ENCODE data around the gene ROR2.

ROR2 gene

GRCh38 chr9:91724068-91724440 is 226.0 kb downstream of the ROR2 start:
- TF ChIP-seq POU2F2 (IDR thresholded peaks at IDR 0.05; ENCODE audit: low read depth, low read length) = no peak
- TF ChIP-seq PAX5 (IDR thresholded peaks at IDR 0.05; ENCODE audit: insufficient read depth, low read length, severe bottlenecking) = no peak
- TF ChIP-seq SPI1 (IDR thresholded peaks at IDR 0.05; ENCODE audit: low read depth, low read length) = no peak
- no peak for TF ChIP-seq TAF1 (IDR thresholded peaks at IDR 0.05; ENCODE audit: low read depth, low read length)
- no peak for TF ChIP-seq POLR2A (IDR thresholded peaks at IDR 0.05; ENCODE audit: low read depth, low read length)
- no peak for TF ChIP-seq POLR2AphosphoS5 (IDR thresholded peaks at IDR 0.05; ENCODE audit: low read depth, low read length)
- no peak for DNase-seq (ENCODE audit: insufficient read length, low spot score)

DNA sequence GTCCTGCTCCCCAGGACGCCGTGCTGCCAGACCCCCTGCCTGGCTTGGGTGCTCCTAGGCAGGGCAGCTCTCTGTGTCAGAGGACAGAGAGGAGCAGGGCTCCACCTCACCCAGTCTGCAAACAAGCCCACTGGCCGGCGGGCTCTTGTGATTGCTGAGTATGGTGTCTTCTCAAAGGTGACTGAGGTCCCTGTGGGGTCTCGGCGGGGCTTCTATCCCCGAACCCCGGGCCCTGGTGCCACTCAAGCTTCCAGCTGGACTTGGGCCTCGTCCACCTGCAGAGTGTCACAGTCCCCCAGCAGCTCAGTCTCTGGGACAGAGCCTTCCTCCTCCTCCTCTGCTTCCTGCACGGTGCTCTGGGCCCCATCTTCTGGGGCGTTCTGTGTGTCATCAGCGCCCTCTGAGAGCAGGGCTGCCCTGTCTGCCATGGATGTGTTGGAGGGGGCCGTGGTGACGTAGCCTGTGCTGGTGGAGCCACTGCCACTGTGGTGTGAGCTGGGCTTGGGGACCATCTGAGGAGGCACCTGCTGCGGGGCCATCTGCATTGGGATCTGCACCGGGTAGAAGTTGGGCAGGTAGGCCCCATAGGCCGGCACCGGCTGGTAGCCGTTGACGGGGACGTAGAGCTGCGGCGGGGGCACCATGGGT is 226.5 kb downstream of the ROR2 start:
- TF ChIP-seq PAX5 (IDR thresholded peaks at IDR 0.05; ENCODE audit: insufficient read depth, low read length, severe bottlenecking) = no peak
- no peak for TF ChIP-seq POU2F2 (IDR thresholded peaks at IDR 0.05; ENCODE audit: low read depth, low read length)
- no peak for TF ChIP-seq SPI1 (IDR thresholded peaks at IDR 0.05; ENCODE audit: low read depth, low read length)
- TF ChIP-seq POLR2A (IDR thresholded peaks at IDR 0.05; ENCODE audit: low read depth, low read length) = no peak
- TF ChIP-seq TAF1 (IDR thresholded peaks at IDR 0.05; ENCODE audit: low read depth, low read length) = no peak
- TF ChIP-seq POLR2AphosphoS5 (IDR thresholded peaks at IDR 0.05; ENCODE audit: low read depth, low read length) = no peak
- no peak for DNase-seq (ENCODE audit: insufficient read length, low spot score)
- FAIRE-seq = no peak

More at GRCh38 chr9:91724068-91724440, 226.0 kb downstream of the ROR2 start:
- FAIRE-seq = no peak

GRCh38 chr9:91720751-91721705 is 229.0 kb downstream of the ROR2 start:
- TF ChIP-seq POU2F2 (IDR thresholded peaks at IDR 0.05; ENCODE audit: low read depth, low read length) (no peak), TAF1 (IDR thresholded peaks at IDR 0.05; ENCODE audit: low read depth, low read length) (no peak), POLR2A (IDR thresholded peaks at IDR 0.05; ENCODE audit: low read depth, low read length) (no peak)
- peak; percentile 51 for FAIRE-seq

DNA sequence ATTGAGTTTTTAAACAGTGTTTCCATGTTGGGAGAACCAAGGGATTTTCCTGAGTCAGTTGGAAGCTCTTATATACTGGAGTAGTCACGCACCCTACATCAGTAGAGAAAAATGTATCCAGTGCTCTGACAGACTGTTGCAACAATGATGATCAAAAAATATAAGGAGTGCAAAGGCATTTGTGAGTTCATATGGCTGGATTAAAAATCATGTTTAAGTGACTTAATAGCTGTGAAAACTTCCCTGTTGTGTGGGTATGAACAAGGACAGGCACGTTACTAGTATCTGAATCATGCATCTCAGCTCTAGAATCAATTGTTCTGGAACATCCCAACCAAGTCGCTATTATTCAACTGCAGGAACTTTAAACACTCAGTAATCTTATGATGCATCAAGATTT is 229.7 kb downstream of the ROR2 start:
- FAIRE-seq (no peak), DNase-seq (ENCODE audit: insufficient read length, low spot score) (no peak)
- no peak for TF ChIP-seq POLR2AphosphoS5 (IDR thresholded peaks at IDR 0.05; ENCODE audit: low read depth, low read length)
- TF ChIP-seq SPI1 (IDR thresholded peaks at IDR 0.05; ENCODE audit: low read depth, low read length) = no peak
- no peak for TF ChIP-seq TAF1 (IDR thresholded peaks at IDR 0.05; ENCODE audit: low read depth, low read length)
- TF ChIP-seq POLR2A (IDR thresholded peaks at IDR 0.05; ENCODE audit: low read depth, low read length) = no peak
- TF ChIP-seq PAX5 (IDR thresholded peaks at IDR 0.05; ENCODE audit: insufficient read depth, low read length, severe bottlenecking) = no peak
- TF ChIP-seq POU2F2 (IDR thresholded peaks at IDR 0.05; ENCODE audit: low read depth, low read length) = no peak

More at GRCh38 chr9:91720751-91721705, 229.0 kb downstream of the ROR2 start:
- peak; percentile 53 for DNase-seq (ENCODE audit: insufficient read length, low spot score)

- no peak for FAIRE-seq
- TF ChIP-seq POLR2A (IDR thresholded peaks at IDR 0.05; ENCODE audit: low read depth, low read length) (no peak), TAF1 (IDR thresholded peaks at IDR 0.05; ENCODE audit: low read depth, low read length) (no peak), POU2F2 (IDR thresholded peaks at IDR 0.05; ENCODE audit: low read depth, low read length) (no peak), PAX5 (IDR thresholded peaks at IDR 0.05; ENCODE audit: insufficient read depth, low read length, severe bottlenecking) (no peak), SPI1 (IDR thresholded peaks at IDR 0.05; ENCODE audit: low read depth, low read length) (no peak), POLR2AphosphoS5 (IDR thresholded peaks at IDR 0.05; ENCODE audit: low read depth, low read length) (no peak)
- DNase-seq (ENCODE audit: insufficient read length, low spot score) = no peak
Observed at GRCh38 chr9:91718071-91718470, 232.0 kb downstream of the ROR2 start.

DNA sequence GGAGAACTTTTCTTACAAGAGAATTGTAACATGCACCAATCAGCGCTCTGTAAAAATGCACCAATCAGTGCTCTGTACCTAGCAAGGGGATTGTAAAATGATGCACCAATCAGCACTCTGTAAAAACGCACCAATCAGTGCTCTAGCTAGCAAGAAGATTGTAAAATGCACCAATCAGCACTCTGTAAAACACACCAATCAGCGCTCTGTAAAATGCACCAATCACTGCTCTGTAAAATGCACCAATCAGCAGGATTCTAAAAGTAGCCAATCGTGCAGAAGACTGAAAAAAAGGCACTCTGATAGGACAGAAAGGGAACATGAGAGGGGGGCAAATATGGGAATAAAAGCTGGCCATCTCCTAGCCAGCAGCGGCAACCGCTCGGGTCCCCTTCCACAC is 233.2 kb downstream of the ROR2 start:
- no peak for DNase-seq (ENCODE audit: insufficient read length, low spot score)
- FAIRE-seq = no peak
- TF ChIP-seq TAF1 (IDR thresholded peaks at IDR 0.05; ENCODE audit: low read depth, low read length) = no peak

DNA sequence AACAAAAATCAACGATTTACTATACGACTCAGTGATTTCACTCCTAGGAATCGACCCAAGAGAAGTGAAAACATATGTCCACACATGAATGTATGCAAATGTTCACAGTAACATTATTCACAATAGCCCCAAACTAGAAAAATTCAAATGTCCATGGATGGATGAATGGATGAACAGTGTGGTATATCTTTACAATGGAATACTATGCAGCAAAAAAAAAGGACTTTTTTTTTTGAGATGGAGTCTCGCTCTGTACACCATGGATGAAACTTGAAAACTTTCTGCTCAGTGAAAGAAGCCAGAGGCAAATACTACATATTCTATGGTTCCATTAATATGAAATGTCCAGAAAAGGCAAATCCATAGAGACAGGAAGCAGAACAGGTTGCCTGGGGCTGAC is 233.8 kb downstream of the ROR2 start:
- DNase-seq (ENCODE audit: insufficient read length, low spot score) = no peak
- FAIRE-seq = no peak
- TF ChIP-seq POLR2AphosphoS5 (IDR thresholded peaks at IDR 0.05; ENCODE audit: low read depth, low read length) = no peak
- TF ChIP-seq PAX5 (IDR thresholded peaks at IDR 0.05; ENCODE audit: insufficient read depth, low read length, severe bottlenecking) = no peak
- TF ChIP-seq SPI1 (IDR thresholded peaks at IDR 0.05; ENCODE audit: low read depth, low read length) = no peak
- no peak for TF ChIP-seq POU2F2 (IDR thresholded peaks at IDR 0.05; ENCODE audit: low read depth, low read length)
- no peak for TF ChIP-seq POLR2A (IDR thresholded peaks at IDR 0.05; ENCODE audit: low read depth, low read length)
- TF ChIP-seq TAF1 (IDR thresholded peaks at IDR 0.05; ENCODE audit: low read depth, low read length) = no peak

DNA sequence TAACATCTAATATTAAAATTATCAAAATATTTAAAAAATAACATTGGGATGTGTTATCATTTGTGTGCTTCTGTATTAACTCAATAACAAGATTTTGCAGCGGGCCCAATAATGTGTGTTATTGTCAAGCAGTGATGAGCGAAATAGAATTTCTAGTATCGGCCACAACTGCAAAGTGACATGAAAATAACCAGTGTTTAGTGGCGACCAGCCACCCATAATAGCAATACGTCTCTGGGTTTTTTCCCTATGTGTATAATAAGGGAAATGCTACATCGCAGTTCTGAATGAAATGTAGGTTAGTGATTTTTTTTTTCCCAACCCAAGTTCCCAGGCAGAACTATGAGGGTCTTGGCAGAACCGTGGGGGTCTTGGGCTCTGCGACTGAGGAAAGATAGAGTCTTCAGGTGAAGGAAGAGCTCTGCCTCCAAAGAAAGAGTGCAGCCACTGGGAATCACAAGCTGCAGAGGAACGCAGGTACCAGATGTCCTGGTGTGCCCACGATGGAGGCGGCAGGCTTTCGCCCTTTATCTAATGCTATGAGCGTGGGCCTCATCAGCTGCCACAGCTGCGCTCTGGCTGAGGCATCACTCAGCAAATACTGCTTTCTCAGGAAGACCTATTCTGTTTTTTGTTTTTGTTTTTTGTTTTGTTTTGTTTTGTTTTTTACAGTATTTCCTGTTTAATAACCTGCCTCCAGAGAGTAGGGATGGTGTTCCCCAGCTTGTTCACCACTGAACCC is 235.0 kb downstream of the ROR2 start:
- FAIRE-seq = no peak
- DNase-seq (ENCODE audit: insufficient read length, low spot score) = no peak
- TF ChIP-seq POLR2A (IDR thresholded peaks at IDR 0.05; ENCODE audit: low read depth, low read length) (no peak), SPI1 (IDR thresholded peaks at IDR 0.05; ENCODE audit: low read depth, low read length) (no peak), POLR2AphosphoS5 (IDR thresholded peaks at IDR 0.05; ENCODE audit: low read depth, low read length) (no peak)

- FAIRE-seq (no peak), DNase-seq (ENCODE audit: insufficient read length, low spot score) (no peak)
- TF ChIP-seq POLR2AphosphoS5 (IDR thresholded peaks at IDR 0.05; ENCODE audit: low read depth, low read length) (no peak), PAX5 (IDR thresholded peaks at IDR 0.05; ENCODE audit: insufficient read depth, low read length, severe bottlenecking) (no peak), SPI1 (IDR thresholded peaks at IDR 0.05; ENCODE audit: low read depth, low read length) (no peak), TAF1 (IDR thresholded peaks at IDR 0.05; ENCODE audit: low read depth, low read length) (no peak), POLR2A (IDR thresholded peaks at IDR 0.05; ENCODE audit: low read depth, low read length) (no peak), POU2F2 (IDR thresholded peaks at IDR 0.05; ENCODE audit: low read depth, low read length) (no peak)
Observed at GRCh38 chr9:91714020-91714806, 235.8 kb downstream of the ROR2 start.
